ENCODE data around the gene ASCC1.

ASCC1 gene

DNA sequence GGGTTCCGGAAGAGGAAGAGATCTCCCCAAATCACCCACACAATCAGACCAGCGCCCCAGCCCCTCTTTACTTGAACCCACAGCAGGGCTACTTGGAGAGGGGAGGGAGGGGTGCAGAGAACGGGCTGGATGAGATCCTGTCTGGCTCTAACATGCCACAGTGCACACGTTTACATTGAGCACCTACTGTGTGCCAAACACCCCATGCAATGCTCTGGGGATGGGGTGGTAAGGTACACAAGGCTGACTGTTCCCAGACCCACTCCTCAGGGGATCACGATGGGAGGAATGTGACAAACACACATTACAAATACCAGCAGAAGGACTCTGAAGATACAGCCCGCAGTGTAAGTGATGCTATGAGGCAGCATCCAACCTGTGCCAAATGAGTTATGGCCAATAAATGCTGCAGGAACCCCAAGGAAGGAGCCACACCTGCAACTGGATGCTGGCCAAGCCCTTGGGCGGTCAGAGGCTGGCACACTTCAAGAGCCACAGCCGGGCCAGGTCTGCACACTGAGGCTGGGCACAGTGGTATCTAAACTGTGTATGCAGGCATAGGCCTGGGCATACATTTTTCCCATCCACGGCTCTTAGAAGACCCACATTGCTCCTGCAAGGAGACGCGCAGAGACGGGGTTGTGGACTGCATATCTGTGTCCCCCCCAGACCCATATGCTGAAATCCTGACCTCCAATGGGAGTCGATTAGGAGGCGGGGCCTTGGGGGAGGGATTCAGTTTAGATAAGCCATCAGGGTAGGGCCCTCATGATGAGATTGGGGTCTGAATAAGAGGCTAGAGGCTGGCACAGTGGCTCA, 134.1 kb downstream of the ASCC1 start:
- DNase-seq (ENCODE audit: low read depth), result no peak

- DNase-seq (ENCODE audit: low read depth), result no peak
These were observed 134.9 kb downstream of the ASCC1 start for GRCh38 chr10:72081210-72081609.

GRCh38 chr10:72080042-72080975, 135.8 kb downstream of the ASCC1 start:
- no peak for DNase-seq (ENCODE audit: low read depth)

DNA sequence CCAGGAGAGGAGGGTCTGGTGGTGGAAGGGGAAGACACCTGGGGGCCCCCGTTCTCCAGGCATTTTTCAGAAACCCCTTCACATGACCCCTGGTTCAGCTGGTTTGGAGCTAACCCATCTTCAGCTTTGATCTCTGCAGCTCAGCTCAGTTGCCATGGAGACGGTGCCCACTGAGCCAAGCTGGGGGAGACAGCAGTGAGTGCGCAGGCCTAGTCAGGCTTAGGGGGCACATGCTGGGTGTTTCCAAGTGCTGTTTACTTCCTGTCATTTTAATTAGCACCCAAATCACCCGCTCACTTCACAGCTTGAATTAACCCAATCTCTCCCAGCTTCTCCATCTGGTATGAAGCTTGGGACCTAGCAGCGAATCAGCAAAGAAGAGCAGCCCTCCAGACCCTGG, 136.7 kb downstream of the ASCC1 start:
- peak; percentile 56 for DNase-seq (ENCODE audit: low read depth)

DNA sequence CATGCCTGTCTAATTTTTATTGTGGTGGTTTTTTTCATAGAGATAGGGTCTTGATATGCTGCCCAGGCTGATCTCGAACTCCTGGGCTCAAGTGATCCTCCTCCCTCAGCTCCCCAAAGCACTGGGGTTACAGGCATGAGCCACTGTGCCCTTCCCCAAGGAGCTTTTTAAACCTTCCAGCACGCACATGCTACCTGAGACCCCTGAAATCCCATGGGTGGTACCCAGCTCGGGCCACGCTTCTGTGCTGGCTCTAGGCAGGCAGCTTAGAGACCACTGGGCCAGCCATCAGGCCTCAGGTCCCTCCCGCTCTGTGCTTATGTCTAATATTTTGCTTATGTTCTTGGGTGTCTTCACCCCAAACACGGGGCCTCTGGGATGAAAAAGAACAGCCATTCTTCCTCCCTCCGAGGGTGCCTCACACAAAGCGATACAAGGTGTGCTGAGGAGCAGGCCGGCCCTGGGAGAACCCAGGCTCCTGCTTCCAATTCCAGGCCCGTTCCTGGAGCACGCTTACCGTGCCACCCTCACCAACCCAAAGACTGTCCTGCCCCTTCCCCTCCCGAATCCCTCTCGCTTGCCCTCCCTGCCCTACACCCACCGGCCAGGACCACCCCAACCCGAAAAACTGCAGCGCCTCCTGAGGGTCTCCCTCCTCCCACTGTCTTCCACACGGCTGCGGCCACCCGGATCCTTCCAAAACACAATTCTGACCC, 138.6 kb downstream of the ASCC1 start:
- DNase-seq (ENCODE audit: low read depth), result no peak

DNA sequence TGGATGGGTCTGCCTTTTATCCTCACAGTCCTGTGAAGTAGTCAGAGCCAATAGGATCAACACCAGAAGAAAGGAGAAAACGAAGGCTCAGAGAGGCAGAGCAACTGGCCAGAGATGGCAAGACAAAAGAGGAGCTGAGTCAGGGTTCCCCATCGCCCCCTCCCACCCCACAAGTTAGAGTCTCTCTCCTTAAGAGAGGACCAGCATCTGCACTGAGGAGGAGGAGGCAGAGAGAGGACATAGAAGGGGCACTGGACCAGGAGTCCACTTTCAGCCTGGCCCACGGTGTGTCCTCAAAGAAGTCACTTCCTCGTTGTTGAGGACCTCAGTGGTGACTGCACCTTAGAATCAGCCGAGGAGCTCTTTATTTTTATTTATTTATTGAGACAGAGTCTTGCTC, 139.3 kb downstream of the ASCC1 start:
- no peak for DNase-seq (ENCODE audit: low read depth)

DNA sequence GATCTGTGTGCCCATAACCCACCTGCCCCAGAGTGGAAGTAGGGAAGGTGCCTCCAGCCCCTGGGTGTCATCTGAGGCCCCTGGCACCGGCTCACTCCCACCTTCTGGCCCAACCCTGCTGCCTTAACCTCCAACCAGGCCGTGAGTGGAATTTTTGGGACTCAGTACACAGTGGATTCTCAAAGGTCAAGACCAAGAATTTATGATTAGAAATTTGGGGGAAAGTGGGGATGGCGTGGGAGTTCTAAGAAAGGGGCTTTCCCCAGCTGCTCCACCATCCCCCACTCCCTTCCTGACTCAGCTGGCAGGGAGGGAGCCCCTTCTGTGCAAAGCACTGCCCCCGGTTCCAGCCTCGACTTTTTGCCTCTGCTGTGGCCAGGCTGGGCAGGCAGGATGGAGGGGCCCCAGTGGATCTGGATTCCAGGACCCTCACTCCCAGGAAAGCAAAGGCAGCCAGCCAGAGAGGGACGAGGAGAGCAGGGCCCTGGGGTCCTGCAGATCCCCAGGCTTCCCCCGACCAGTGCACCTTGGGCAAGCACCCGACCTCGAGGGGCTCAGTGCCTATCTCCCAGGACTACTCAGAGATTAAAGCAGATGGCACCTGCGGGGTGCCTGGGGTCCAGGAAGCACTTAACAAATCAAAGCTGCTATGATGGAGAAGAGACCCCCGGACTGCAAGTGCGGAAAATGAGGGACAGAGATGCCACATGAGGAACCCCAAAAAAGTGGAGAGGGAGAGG, 140.5 kb downstream of the ASCC1 start:
- no peak for DNase-seq (ENCODE audit: low read depth)

DNA sequence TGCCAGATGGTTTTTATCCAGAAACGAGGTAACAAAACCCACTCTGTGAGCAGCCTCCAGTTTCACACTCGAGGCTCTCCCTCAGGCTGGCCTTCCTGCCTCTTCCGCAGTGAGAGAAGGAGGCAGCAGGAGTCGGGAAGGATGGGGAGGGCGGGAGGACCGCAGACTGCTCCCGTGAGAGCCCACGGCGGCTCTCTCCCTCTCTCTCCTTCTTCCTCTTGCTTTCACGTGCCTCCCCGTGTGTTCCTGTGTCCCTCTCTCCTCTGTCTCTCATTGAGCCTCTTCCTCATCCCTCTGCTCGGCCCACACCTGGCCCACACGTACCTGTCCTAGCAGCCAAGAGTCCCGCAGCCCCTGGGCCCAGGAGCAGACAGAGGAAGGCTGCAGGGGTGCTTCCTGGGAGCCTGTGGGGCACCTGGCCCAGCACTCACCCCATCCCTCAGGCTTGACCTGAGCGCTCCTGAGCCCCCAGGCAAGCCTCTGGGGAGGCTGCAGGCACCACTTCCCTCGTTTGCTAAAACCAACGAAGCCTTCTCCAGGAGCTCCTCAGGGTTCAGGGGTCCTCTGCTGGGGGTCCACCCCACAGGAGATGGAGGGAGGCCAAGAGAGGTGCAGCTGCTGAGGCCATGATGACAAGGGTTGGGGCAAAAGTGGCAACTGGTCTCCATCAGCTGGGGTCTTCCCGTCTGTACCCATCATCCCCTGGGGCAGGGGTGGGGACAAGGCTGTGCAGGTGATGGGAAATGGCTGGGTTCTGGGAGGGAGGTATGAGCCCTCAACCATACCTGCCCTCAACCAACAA, 141.3 kb downstream of the ASCC1 start:
- DNase-seq (ENCODE audit: low read depth), result no peak

- no peak for DNase-seq (ENCODE audit: low read depth)
These were observed 142.1 kb downstream of the ASCC1 start for GRCh38 chr10:72073708-72074573.

DNA sequence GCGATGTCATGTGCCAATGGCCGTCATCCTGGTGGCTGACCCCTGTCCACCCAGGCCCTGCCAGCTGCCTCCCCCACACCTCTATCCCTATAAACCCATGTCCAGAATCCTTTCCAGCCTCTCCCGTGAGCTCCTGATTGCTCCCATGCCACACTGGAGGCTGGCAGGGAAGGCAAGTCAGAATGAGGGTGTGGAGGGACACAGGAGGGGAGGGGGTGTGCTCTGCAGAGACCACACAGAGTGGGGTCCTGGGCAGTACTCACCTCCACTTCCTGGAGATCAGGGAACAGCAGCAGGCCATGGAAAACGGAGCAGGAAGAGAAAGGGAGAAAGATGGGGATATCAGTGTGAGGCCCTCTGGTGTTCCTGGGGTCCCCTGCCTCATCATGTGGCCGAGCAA, 143.4 kb downstream of the ASCC1 start:
- DNase-seq (ENCODE audit: low read depth), result no peak

- DNase-seq (ENCODE audit: low read depth), result no peak
These were observed 144.0 kb downstream of the ASCC1 start for GRCh38 chr10:72072046-72072445.

DNA sequence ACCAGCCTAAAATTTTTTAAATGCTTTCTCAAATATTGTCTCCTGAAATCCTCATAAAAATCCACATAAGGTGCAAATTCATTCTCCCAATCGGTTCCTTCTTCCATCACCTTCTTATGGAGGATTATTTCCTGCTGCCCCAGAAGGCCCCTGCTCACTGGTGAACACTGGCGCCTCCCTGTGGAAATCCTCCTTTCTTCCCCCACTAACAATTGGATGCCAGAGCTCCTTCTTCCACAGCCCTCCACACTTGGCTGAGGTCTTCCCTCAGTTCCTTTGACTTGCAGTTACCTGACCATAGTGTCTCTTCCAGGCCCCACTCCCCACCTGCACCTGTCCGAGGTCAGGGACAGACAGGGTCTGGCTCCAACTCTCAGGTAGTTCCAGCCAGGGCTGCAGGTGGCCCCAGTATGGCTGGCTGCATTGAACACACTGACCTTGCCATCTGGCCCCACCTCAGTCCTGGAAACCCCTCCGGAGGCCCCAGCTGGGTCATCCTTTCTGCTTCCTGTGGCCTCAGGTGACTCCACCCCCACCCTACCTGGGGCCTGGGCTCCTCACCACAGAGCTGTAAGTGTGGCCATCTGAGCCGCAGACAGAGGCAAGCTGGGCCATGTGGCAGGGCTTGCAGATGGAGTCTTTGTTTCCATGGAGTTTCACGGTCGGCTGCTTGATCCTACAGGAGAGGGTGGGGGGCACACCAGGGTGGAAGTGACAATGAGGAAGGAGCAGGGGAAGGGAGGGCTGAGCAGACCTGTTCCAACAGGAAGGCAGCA, 146.1 kb downstream of the ASCC1 start:
- DNase-seq (ENCODE audit: low read depth), result no peak

- no peak for DNase-seq (ENCODE audit: low read depth)
These were observed 147.1 kb downstream of the ASCC1 start for GRCh38 chr10:72068901-72069446.

- DNase-seq (ENCODE audit: low read depth), result no peak
These were observed 147.8 kb downstream of the ASCC1 start for GRCh38 chr10:72068126-72068765.

DNA sequence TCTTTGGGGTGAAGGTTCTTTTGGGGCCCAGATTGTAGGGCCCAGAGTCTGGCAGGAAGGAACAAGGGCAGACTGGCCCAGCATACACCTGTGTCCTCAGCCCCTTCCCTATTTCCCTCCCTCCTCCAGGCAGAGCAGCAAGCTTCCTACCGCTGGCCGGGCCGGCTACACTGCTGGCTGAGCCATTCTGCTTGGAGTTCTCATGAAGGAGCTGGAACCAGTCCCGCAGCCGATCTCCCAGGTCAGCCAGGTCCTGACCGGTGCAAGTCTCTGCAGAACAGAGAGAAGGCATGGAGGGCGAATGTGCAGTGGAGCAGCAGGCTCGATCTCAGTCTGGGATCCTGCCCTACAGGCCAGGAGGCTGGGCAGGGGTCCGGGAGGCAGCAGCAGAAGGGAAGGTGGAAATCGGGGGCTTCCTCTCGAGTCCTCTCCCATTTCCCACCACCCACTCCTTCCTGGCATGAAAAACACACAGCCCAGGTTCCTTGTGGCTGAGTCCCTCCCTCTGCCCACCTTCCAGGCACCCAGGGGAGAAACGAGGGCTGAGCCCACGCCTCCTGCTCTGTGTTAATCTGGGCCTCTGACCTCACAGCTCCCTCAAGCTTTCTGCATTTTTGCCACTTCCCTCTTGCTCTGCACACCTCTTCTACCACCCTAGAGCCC, 148.5 kb downstream of the ASCC1 start:
- DNase-seq (ENCODE audit: low read depth), result no peak

- no peak for DNase-seq (ENCODE audit: low read depth)
These were observed 149.5 kb downstream of the ASCC1 start for GRCh38 chr10:72066318-72067284.

Data from stimulated activated CD8-positive, alpha-beta memory T cell treated with anti-CD3 and anti-CD28 coated beads, Interleukin-12 subunit alpha, Interleukin-12 subunit beta, amount 100 ng/mL, for 4 hours (primary cell).